ENCODE data around the gene CDK13. TPM values are rescaled to one million over a fixed set of nuclear protein-coding genes. Genes with fewer than 3 reads are reported as not detected.

Gene CDK13
- total and polyA plus RNA-seq, 11 donors = 12.4 to 32.2 (median 24.1) TPM

- H3K27ac ChIP-seq = no peak overlapping the region
- TF ChIP-seq CTCF (IDR thresholded peaks at IDR 0.05) = no peak
- H3K27me3 ChIP-seq = no peaks in the 10 kb centered on the region
- H3K4me1 ChIP-seq = no peaks in the 10 kb centered on the region
- DNase-seq (no peak), ATAC-seq (no peak)
- H3K36me3 ChIP-seq = no peaks in the 10 kb centered on the region
- no peak overlapping the region for H3K4me3 ChIP-seq
- intact Hi-C loops (cut with DNase I) = loop anchor here in 1 of 10 donors (10.0 kb wide), 1 partner anchor 57 kb away; no protein-coding TSS in a partner anchor
- H3K9me3 ChIP-seq = no peaks in the 10 kb centered on the region
- 55 to 61% (median 60%) methylated on average over 7 of the region's 7 CpGs for WGBS, 4 donors
Observed at GRCh38 chr7:39921506-39922175, 28.4 kb upstream of the CDK13 start.

- intact Hi-C loops (cut with DNase I) = loop anchor here in 1 of 10 donors (10.0 kb wide), 1 partner anchor 58 kb away; no protein-coding TSS in a partner anchor
- Histone ChIP-seq H3K36me3 (no peaks in the 10 kb centered on the region), H3K4me3 (no peak overlapping the region), H3K9me3 (no peaks in the 10 kb centered on the region), H3K27me3 (no peaks in the 10 kb centered on the region), H3K4me1 (no peaks in the 10 kb centered on the region), H3K27ac (no peak overlapping the region)
- TF ChIP-seq POLR2A (IDR thresholded peaks at IDR 0.05) (no peak), CTCF (IDR thresholded peaks at IDR 0.05) (no peak)
- ATAC-seq = no peak
- WGBS, 4 donors = 81 to 88% (median 85%) methylated on average over 3 of the region's 3 CpGs
- no peak for DNase-seq
Observed at GRCh38 chr7:39922580-39922979, 27.5 kb upstream of the CDK13 start.

GRCh38 chr7:39923091-39923490 lies 27.0 kb upstream of the CDK13 start:
- no peak overlapping the region for H3K27ac ChIP-seq
- intact Hi-C loops (cut with DNase I) = loop anchor here in 1 of 10 donors (10.0 kb wide), 1 partner anchor 58 kb away; no protein-coding TSS in a partner anchor
- H3K4me3 ChIP-seq = no peak overlapping the region
- DNase-seq (no peak), ATAC-seq (no peak)
- H3K9me3 ChIP-seq = no peaks in the 10 kb centered on the region
- 74 to 89% (median 82%) methylated on average over 1 of the region's 1 CpG for WGBS, 4 donors
- H3K27me3 ChIP-seq = no peaks in the 10 kb centered on the region
- no peak for TF ChIP-seq POLR2A (IDR thresholded peaks at IDR 0.05)
- no peak for TF ChIP-seq CTCF (IDR thresholded peaks at IDR 0.05)
- no peaks in the 10 kb centered on the region for H3K4me1 ChIP-seq
- H3K36me3 ChIP-seq = no peaks in the 10 kb centered on the region

GRCh38 chr7:39924122-39924521 lies 25.9 kb upstream of the CDK13 start:
- H3K9me3 ChIP-seq = no peaks in the 10 kb centered on the region
- no peak overlapping the region for H3K4me3 ChIP-seq
- DNase-seq = no peak
- WGBS, 4 donors = 91 to 98% (median 94%) methylated on average over 2 of the region's 2 CpGs
- intact Hi-C loops (cut with DNase I) = loop anchor here in 1 of 10 donors (10.0 kb wide), 1 partner anchor 59 kb away; no protein-coding TSS in a partner anchor
- no peaks in the 10 kb centered on the region for H3K27me3 ChIP-seq
- H3K36me3 ChIP-seq = no peaks in the 10 kb centered on the region
- no peak for ATAC-seq
- no peak for TF ChIP-seq POLR2A (IDR thresholded peaks at IDR 0.05)
- TF ChIP-seq CTCF (IDR thresholded peaks at IDR 0.05) = no peak
- no peak overlapping the region for H3K27ac ChIP-seq
- H3K4me1 ChIP-seq = no peaks in the 10 kb centered on the region
